Measurements from ENCODE around the gene CD2.
"Not testable (repeated sequence)": the region's sequence is repeated elsewhere in the genome, so short reads cannot be mapped to it uniquely, and the experiment has no call there.

CD2 gene

GRCh38 chr1:116743535-116743934 is 10.7 kb upstream of the CD2 start:
- Histone ChIP-seq H3K27me3 (ENCODE audit: insufficient read depth, low read length) (peaks cover 36% of the 10 kb centered on the region; the same call in 1 of the 2 replicates), H3K27ac (ENCODE audit: low read depth, low read length) (no peak overlapping the region), H2AFZ (ENCODE audit: low read length, unreplicated experiment) (no peak overlapping the region), H3K79me2 (ENCODE audit: control insufficient read depth, insufficient read depth, low read length, unreplicated experiment) (no peaks in the 10 kb centered on the region), H3K36me3 (ENCODE audit: insufficient read depth, low read length) (no peaks in the 10 kb centered on the region), H3K4me3 (ENCODE audit: low read depth, low read length) (no peak overlapping the region), H3K4me1 (ENCODE audit: control insufficient read depth, insufficient read depth, low read length, unreplicated experiment) (no peaks in the 10 kb centered on the region)

GRCh38 chr1:116748272-116748671 is 6.0 kb upstream of the CD2 start:
- H2AFZ ChIP-seq (ENCODE audit: low read length, unreplicated experiment) = no peak overlapping the region
- no peak overlapping the region for H3K27ac ChIP-seq (ENCODE audit: low read depth, low read length)
- no peaks in the 10 kb centered on the region for H3K36me3 ChIP-seq (ENCODE audit: insufficient read depth, low read length)
- H3K79me2 ChIP-seq (ENCODE audit: control insufficient read depth, insufficient read depth, low read length, unreplicated experiment) = no peaks in the 10 kb centered on the region
- peaks cover 43% of the 10 kb centered on the region; the same call in 1 of the 2 replicates for H3K27me3 ChIP-seq (ENCODE audit: insufficient read depth, low read length)
- H3K4me1 ChIP-seq (ENCODE audit: control insufficient read depth, insufficient read depth, low read length, unreplicated experiment) = no peaks in the 10 kb centered on the region
- H3K4me3 ChIP-seq (ENCODE audit: low read depth, low read length) = no peak overlapping the region

- Histone ChIP-seq H3K36me3 (ENCODE audit: insufficient read depth, low read length) (no peaks in the 10 kb centered on the region), H2AFZ (ENCODE audit: low read length, unreplicated experiment) (no peak overlapping the region), H3K79me2 (ENCODE audit: control insufficient read depth, insufficient read depth, low read length, unreplicated experiment) (no peaks in the 10 kb centered on the region), H3K4me3 (ENCODE audit: low read depth, low read length) (no peak overlapping the region), H3K4me1 (ENCODE audit: control insufficient read depth, insufficient read depth, low read length, unreplicated experiment) (no peaks in the 10 kb centered on the region), H3K27me3 (ENCODE audit: insufficient read depth, low read length) (peaks cover 24% of the 10 kb centered on the region; the same call in 1 of the 2 replicates), H3K27ac (ENCODE audit: low read depth, low read length) (no peak overlapping the region)
Measured at GRCh38 chr1:116751146-116751545, 3.1 kb upstream of the CD2 start.

GRCh38 chr1:116751621-116752020 is 2.6 kb upstream of the CD2 start:
- no peaks in the 10 kb centered on the region for H3K36me3 ChIP-seq (ENCODE audit: insufficient read depth, low read length)
- no peaks in the 10 kb centered on the region for H3K4me1 ChIP-seq (ENCODE audit: control insufficient read depth, insufficient read depth, low read length, unreplicated experiment)
- H3K27ac ChIP-seq (ENCODE audit: low read depth, low read length) = no peak overlapping the region
- H3K79me2 ChIP-seq (ENCODE audit: control insufficient read depth, insufficient read depth, low read length, unreplicated experiment) = no peaks in the 10 kb centered on the region
- H3K4me3 ChIP-seq (ENCODE audit: low read depth, low read length) = no peak overlapping the region
- peaks cover 19% of the 10 kb centered on the region; the same call in 1 of the 2 replicates for H3K27me3 ChIP-seq (ENCODE audit: insufficient read depth, low read length)
- H2AFZ ChIP-seq (ENCODE audit: low read length, unreplicated experiment) = no peak overlapping the region

GRCh38 chr1:116753312-116753711 is 918 bp upstream of the CD2 start:
- no peak overlapping the region for H2AFZ ChIP-seq (ENCODE audit: low read length, unreplicated experiment)
- H3K36me3 ChIP-seq (ENCODE audit: insufficient read depth, low read length) = no peaks in the 10 kb centered on the region
- H3K27ac ChIP-seq (ENCODE audit: low read depth, low read length) = no peak overlapping the region
- H3K79me2 ChIP-seq (ENCODE audit: control insufficient read depth, insufficient read depth, low read length, unreplicated experiment) = no peaks in the 10 kb centered on the region
- H3K27me3 ChIP-seq (ENCODE audit: insufficient read depth, low read length) = peaks cover 9% of the 10 kb centered on the region; the same call in 1 of the 2 replicates
- no peaks in the 10 kb centered on the region for H3K4me1 ChIP-seq (ENCODE audit: control insufficient read depth, insufficient read depth, low read length, unreplicated experiment)
- no peak overlapping the region for H3K4me3 ChIP-seq (ENCODE audit: low read depth, low read length)

- no peak overlapping the region for H3K4me3 ChIP-seq (ENCODE audit: low read depth, low read length)
- no peaks in the 10 kb centered on the region for H3K36me3 ChIP-seq (ENCODE audit: insufficient read depth, low read length)
- no peaks in the 10 kb centered on the region for H3K79me2 ChIP-seq (ENCODE audit: control insufficient read depth, insufficient read depth, low read length, unreplicated experiment)
- H3K27ac ChIP-seq (ENCODE audit: low read depth, low read length) = no peak overlapping the region
- H2AFZ ChIP-seq (ENCODE audit: low read length, unreplicated experiment) = no peak overlapping the region
- H3K4me1 ChIP-seq (ENCODE audit: control insufficient read depth, insufficient read depth, low read length, unreplicated experiment) = no peaks in the 10 kb centered on the region
- H3K27me3 ChIP-seq (ENCODE audit: insufficient read depth, low read length) = no peaks in the 10 kb centered on the region
Measured at GRCh38 chr1:116755066-116755465, 836 bp downstream of the CD2 start.

- H3K4me3 ChIP-seq (ENCODE audit: low read depth, low read length) = no peak overlapping the region
- H3K27ac ChIP-seq (ENCODE audit: low read depth, low read length) = no peak overlapping the region
- no peaks in the 10 kb centered on the region for H3K79me2 ChIP-seq (ENCODE audit: control insufficient read depth, insufficient read depth, low read length, unreplicated experiment)
- H3K27me3 ChIP-seq (ENCODE audit: insufficient read depth, low read length) = no peaks in the 10 kb centered on the region
- no peaks in the 10 kb centered on the region for H3K4me1 ChIP-seq (ENCODE audit: control insufficient read depth, insufficient read depth, low read length, unreplicated experiment)
- no peak overlapping the region for H2AFZ ChIP-seq (ENCODE audit: low read length, unreplicated experiment)
- no peaks in the 10 kb centered on the region for H3K36me3 ChIP-seq (ENCODE audit: insufficient read depth, low read length)
Measured at GRCh38 chr1:116755681-116756080, 1.5 kb downstream of the CD2 start.

GRCh38 chr1:116756092-116756491 is 1.9 kb downstream of the CD2 start:
- H2AFZ ChIP-seq (ENCODE audit: low read length, unreplicated experiment); H3K27me3 ChIP-seq (ENCODE audit: insufficient read depth, low read length); H3K79me2 ChIP-seq (ENCODE audit: control insufficient read depth, insufficient read depth, low read length, unreplicated experiment); H3K4me1 ChIP-seq (ENCODE audit: control insufficient read depth, insufficient read depth, low read length, unreplicated experiment); H3K27ac ChIP-seq (ENCODE audit: low read depth, low read length); H3K36me3 ChIP-seq (ENCODE audit: insufficient read depth, low read length); H3K4me3 ChIP-seq (ENCODE audit: low read depth, low read length): not testable (repeated sequence)

GRCh38 chr1:116758456-116758815 is 4.2 kb downstream of the CD2 start:
- not testable (repeated sequence) for H3K4me1 ChIP-seq (ENCODE audit: control insufficient read depth, insufficient read depth, low read length, unreplicated experiment); H2AFZ ChIP-seq (ENCODE audit: low read length, unreplicated experiment); H3K4me3 ChIP-seq (ENCODE audit: low read depth, low read length); H3K27ac ChIP-seq (ENCODE audit: low read depth, low read length); H3K79me2 ChIP-seq (ENCODE audit: control insufficient read depth, insufficient read depth, low read length, unreplicated experiment); H3K27me3 ChIP-seq (ENCODE audit: insufficient read depth, low read length); H3K36me3 ChIP-seq (ENCODE audit: insufficient read depth, low read length)

- Histone ChIP-seq H2AFZ (ENCODE audit: low read length, unreplicated experiment) (no peak overlapping the region), H3K4me3 (ENCODE audit: low read depth, low read length) (no peak overlapping the region), H3K4me1 (ENCODE audit: control insufficient read depth, insufficient read depth, low read length, unreplicated experiment) (no peaks in the 10 kb centered on the region), H3K79me2 (ENCODE audit: control insufficient read depth, insufficient read depth, low read length, unreplicated experiment) (no peaks in the 10 kb centered on the region), H3K27me3 (ENCODE audit: insufficient read depth, low read length) (no peaks in the 10 kb centered on the region), H3K36me3 (ENCODE audit: insufficient read depth, low read length) (no peaks in the 10 kb centered on the region), H3K27ac (ENCODE audit: low read depth, low read length) (no peak overlapping the region)
Measured at GRCh38 chr1:116759636-116760035, 5.4 kb downstream of the CD2 start.

- no peak overlapping the region for H3K4me3 ChIP-seq (ENCODE audit: low read depth, low read length)
- H3K27me3 ChIP-seq (ENCODE audit: insufficient read depth, low read length) = no peaks in the 10 kb centered on the region
- H2AFZ ChIP-seq (ENCODE audit: low read length, unreplicated experiment) = no peak overlapping the region
- no peaks in the 10 kb centered on the region for H3K36me3 ChIP-seq (ENCODE audit: insufficient read depth, low read length)
- H3K27ac ChIP-seq (ENCODE audit: low read depth, low read length) = no peak overlapping the region
- H3K4me1 ChIP-seq (ENCODE audit: control insufficient read depth, insufficient read depth, low read length, unreplicated experiment) = no peaks in the 10 kb centered on the region
- no peaks in the 10 kb centered on the region for H3K79me2 ChIP-seq (ENCODE audit: control insufficient read depth, insufficient read depth, low read length, unreplicated experiment)
Measured at GRCh38 chr1:116760487-116760886, 6.3 kb downstream of the CD2 start.
